Caco-2 (cell line): ENCODE data around the gene ANO6. TPM values are rescaled to one million over a fixed set of nuclear protein-coding genes. Genes with fewer than 3 reads are reported as not detected.

ENCODE experiments used
- BruUV-seq: library from RNA; stranded (reverse); fragments of 400-500 nt; replicated peaks from 2 replicates; lab custom pipeline; 2021; lab: Mats Ljungman, UMichigan
- CTCF ChIA-PET: fragments of 300-600 bp; sonication (Branson Sonifier 250); formaldehyde crosslinking; loops from one replicate; lab custom pipeline; 2022; ENCODE audit warnings: antibody characterized with exemption; lab: Charles Lee
- POLR2A ChIA-PET: fragments of 300-600 bp; sonication (Branson Sonifier 250); formaldehyde crosslinking; loops from one replicate; lab custom pipeline; 2022; ENCODE audit warnings: antibody characterized with exemption; lab: Charles Lee
- DNase-seq, 2 experiments: peaks; one replicate each; pipeline versions ENCODE4 v3.0.0 to v3.0.0-alpha.2; 2020 to 2022
- H3K27me3 ChIP-seq: replicated peaks from 2 replicates; pipeline ENCODE4 v1.6.0; 2011; ENCODE audit warnings: low read length; ENCODE audit not compliant: control insufficient read depth, insufficient read depth
- H3K36me3 ChIP-seq: 2 replicates; pipeline ENCODE4 v1.5.1; 2011; ENCODE audit warnings: low read length; ENCODE audit not compliant: control insufficient read depth, insufficient read depth
- H3K4me1 ChIP-seq: fragments of 250-450 bp; sonication (Bioruptor Pico); 2 replicates; pipeline ENCODE4 v1.5.1; 2020; ENCODE audit warnings: mild to moderate bottlenecking
- H3K4me3 ChIP-seq: 2 replicates; pipeline ENCODE4 v1.5.1; 2011; ENCODE audit warnings: low read depth, mild to moderate bottlenecking, control low read depth, low read length
- H3K9me3 ChIP-seq: fragments of 250-450 bp; sonication (Bioruptor Pico); 2 replicates; pipeline ENCODE4 v1.5.1; 2020; ENCODE audit warnings: mild to moderate bottlenecking, moderate library complexity
- H3K27ac Mint-ChIP-seq: one replicate; pipeline ENCODE4 v1.8.0; 2022; ENCODE audit warnings: mixed read lengths; ENCODE audit not compliant: unreplicated experiment
- H3K27me3 Mint-ChIP-seq: one replicate; pipeline ENCODE4 v1.8.0; 2022; ENCODE audit warnings: mixed read lengths; ENCODE audit not compliant: insufficient read depth, unreplicated experiment
- H3K36me3 Mint-ChIP-seq: one replicate; pipeline ENCODE4 v1.8.0; 2022; ENCODE audit warnings: mild to moderate bottlenecking, mixed read lengths; ENCODE audit not compliant: insufficient read depth, unreplicated experiment
- H3K4me1 Mint-ChIP-seq: one replicate; pipeline ENCODE4 v1.8.0; 2022; ENCODE audit warnings: low read depth, mixed read lengths; ENCODE audit not compliant: unreplicated experiment
- H3K4me3 Mint-ChIP-seq: one replicate; pipeline ENCODE4 v1.8.0; 2022; ENCODE audit warnings: mild to moderate bottlenecking, moderate library complexity, mixed read lengths; ENCODE audit not compliant: unreplicated experiment
- H3K9me3 Mint-ChIP-seq: one replicate; pipeline ENCODE4 v1.8.0; 2022; ENCODE audit warnings: mixed read lengths; ENCODE audit not compliant: unreplicated experiment
- CTCF ChIP-seq, 2 experiments: fragments of 200-600 bp in 1 of 2; IDR thresholded peaks; 1 replicate in 1 of 2; 2 replicates in 1 of 2; pipeline versions ENCODE4 v1.5.1 to v1.8.0; 2011 to 2022; ENCODE audit warnings: antibody characterized with exemption in 1 of 2, control low read depth in 1 of 2, inconsistent platforms in 1 of 2, low read depth in 1 of 2, low read length in 1 of 2, mild to moderate bottlenecking in 1 of 2, moderate library complexity in 1 of 2; ENCODE audit not compliant: insufficient read depth in 1 of 2, severe bottlenecking in 1 of 2, unreplicated experiment in 1 of 2
- intact Hi-C: fragments of 100-400 bp; cut with micrococcal nuclease; formaldehyde crosslinking; loops from one replicate; pipeline ENCODE4 v1.10.0; 2022; ENCODE audit not compliant: unreplicated experiment
- total RNA-seq: library from RNA; stranded (reverse); gene quantifications from 2 replicates; pipeline ENCODE4 v1.2.3, GENCODE V29; 2022

Gene ANO6
- total RNA-seq, 1 experiment from 2014 or later: 126 TPM

- intact Hi-C loops: no loop called here
- Mint-ChIP-seq H3K4me1 (peaks cover 7% of the 10 kb centered on the region), H3K36me3 (peaks cover 27% of the 10 kb centered on the region), H3K27ac (no peak overlapping the region), H3K4me3 (no peak overlapping the region), H3K9me3 (no peaks in the 10 kb centered on the region), H3K27me3 (no peaks in the 10 kb centered on the region)
- peaks cover 4% of the 10 kb centered on the region; the same call in 1 of the 2 replicates for H3K4me1 ChIP-seq
- no peaks in the 10 kb centered on the region for H3K9me3 ChIP-seq
- no TSS peak for BruUV-seq
- ChIA-PET CTCF (no interaction called here), POLR2A (no interaction called here)
- no peak for TF ChIP-seq CTCF (IDR thresholded peaks at IDR 0.05; ENCODE audit: insufficient read depth in 1 of 2, low read depth in 1 of 2, low read length in 1 of 2, severe bottlenecking in 1 of 2, unreplicated experiment in 1 of 2)
- no peak overlapping the region for H3K4me3 ChIP-seq
- H3K27me3 ChIP-seq: no peaks in the 10 kb centered on the region
- H3K36me3 ChIP-seq: peaks cover 2% of the 10 kb centered on the region
- DNase-seq: no peak
These were observed 121.1 kb downstream of the ANO6 start for GRCh38 chr12:45336762-45337596.

DNA sequence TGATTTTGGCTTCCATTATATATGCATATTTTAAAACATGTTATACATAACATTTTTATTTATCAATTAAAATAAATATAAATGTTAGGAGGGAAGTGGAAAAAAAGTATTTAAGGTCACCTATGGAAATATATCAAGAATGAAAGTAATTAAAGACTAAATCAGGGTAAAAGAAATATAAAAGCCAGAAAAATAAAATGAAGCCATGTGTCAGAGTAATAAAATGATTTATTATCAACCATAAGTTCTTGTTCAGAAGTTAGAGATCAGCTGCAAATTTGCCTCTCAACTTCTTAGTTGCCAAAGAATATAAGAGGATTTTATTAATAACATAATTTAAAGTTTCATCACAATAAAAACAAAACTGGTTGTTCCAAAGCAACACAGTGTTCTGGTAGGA lies 121.9 kb downstream of the ANO6 start:
- no peaks in the 10 kb centered on the region for H3K9me3 Mint-ChIP-seq
- Histone ChIP-seq H3K9me3 (no peaks in the 10 kb centered on the region), H3K27me3 (no peaks in the 10 kb centered on the region), H3K4me3 (no peak overlapping the region), H3K4me1 (peaks cover 10% of the 10 kb centered on the region), H3K36me3 (no peaks in the 10 kb centered on the region; the same call in none of the 2 replicates)
- intact Hi-C loops: no loop called here
- peaks cover 28% of the 10 kb centered on the region for H3K36me3 Mint-ChIP-seq
- DNase-seq: no peak
- H3K4me3 Mint-ChIP-seq: no peak overlapping the region
- CTCF ChIA-PET: no interaction called here
- no peak overlapping the region for H3K27ac Mint-ChIP-seq
- H3K4me1 Mint-ChIP-seq: peaks cover 13% of the 10 kb centered on the region
- no peak for TF ChIP-seq CTCF (IDR thresholded peaks at IDR 0.05; ENCODE audit: insufficient read depth in 1 of 2, low read depth in 1 of 2, low read length in 1 of 2, severe bottlenecking in 1 of 2, unreplicated experiment in 1 of 2)
- POLR2A ChIA-PET: no interaction called here
- BruUV-seq: no TSS peak
- H3K27me3 Mint-ChIP-seq: no peaks in the 10 kb centered on the region

GRCh38 chr12:45338272-45338671 lies 122.4 kb downstream of the ANO6 start:
- H3K27ac Mint-ChIP-seq: no peak overlapping the region
- POLR2A ChIA-PET: no interaction called here

More at GRCh38 chr12:45338272-45338671, 122.4 kb downstream of the ANO6 start:
- BruUV-seq: no TSS peak
- no peak for DNase-seq
- H3K4me1 Mint-ChIP-seq: peaks cover 17% of the 10 kb centered on the region
- intact Hi-C loops: no loop called here
- H3K9me3 Mint-ChIP-seq: no peaks in the 10 kb centered on the region
- no peaks in the 10 kb centered on the region for H3K27me3 ChIP-seq
- TF ChIP-seq CTCF (IDR thresholded peaks at IDR 0.05; ENCODE audit: insufficient read depth in 1 of 2, low read depth in 1 of 2, low read length in 1 of 2, severe bottlenecking in 1 of 2, unreplicated experiment in 1 of 2): no peak
- H3K4me3 Mint-ChIP-seq: no peak overlapping the region
- no peaks in the 10 kb centered on the region for H3K9me3 ChIP-seq
- peaks cover 30% of the 10 kb centered on the region for H3K36me3 Mint-ChIP-seq
- peaks cover 14% of the 10 kb centered on the region for H3K4me1 ChIP-seq
- H3K27me3 Mint-ChIP-seq: no peaks in the 10 kb centered on the region
- no peak overlapping the region for H3K4me3 ChIP-seq
- no peaks in the 10 kb centered on the region; the same call in none of the 2 replicates for H3K36me3 ChIP-seq
- CTCF ChIA-PET: no interaction called here
